HCT116 (cell line): Measurements from ENCODE around the gene FMO5. TPM values are rescaled to one million over a fixed set of nuclear protein-coding genes. Genes with fewer than 3 reads are reported as not detected.

ENCODE experiments used
- ATAC-seq: fragments of 200-7000 bp; cut with Tn5 transposase; 2 replicates; pipeline ENCODE4 v1.9.1; 2020; ENCODE audit warnings: mild to moderate bottlenecking, moderate library complexity
- BruUV-seq: library from RNA; stranded (reverse); fragments of 400-500 nt; replicated peaks from 2 replicates; lab custom pipeline; 2021; lab: Mats Ljungman, UMichigan
- CTCF ChIA-PET: fragments of 300-600 bp; sonication (Branson Sonifier 250); formaldehyde crosslinking; loops from one replicate; lab custom pipeline; 2021; ENCODE audit warnings: antibody characterized with exemption; lab: Charles Lee
- POLR2A ChIA-PET: fragments of 300-600, 350-600 bp; sonication (Branson Sonifier 250); formaldehyde crosslinking; loops from one replicate; lab custom pipeline; 2021; ENCODE audit warnings: antibody characterized with exemption; lab: Charles Lee
- RAD21 ChIA-PET, 2 experiments: fragments of 300-600 bp; sonication (Branson Sonifier 250); formaldehyde crosslinking; loops; one replicate each; lab custom pipeline; 2023; ENCODE audit warnings: low total read pairs in 2 of 2; ENCODE audit not compliant: uncharacterized antibody in 2 of 2, unreplicated experiment in 2 of 2, low non-redundant PET in 1 of 2; lab: Charles Lee
- DNase-seq: peaks from one replicate; pipeline ENCODE4 v3.0.0-alpha.2; 2010; ENCODE audit warnings: low read depth, low spot score
- H2AFZ ChIP-seq: fragments of 200-600 bp; shearing (Covaris generic), sonication (generic); 2 replicates; pipeline ENCODE4 v1.6.1; 2017; ENCODE audit warnings: low read depth, mixed run types, mixed read lengths, antibody characterized with exemption, low read length; ENCODE audit not compliant: poor library complexity, severe bottlenecking
- H3K27ac ChIP-seq: 2 replicates; pipeline ENCODE4 v1.5.1; 2012; ENCODE audit warnings: low read depth, low read length
- H3K27me3 ChIP-seq: fragments of 200-600 bp; sonication (generic); 2 replicates; pipeline ENCODE4 v1.6.1; 2016; ENCODE audit warnings: mixed run types, low read length, mixed read lengths; ENCODE audit not compliant: insufficient read depth
- H3K36me3 ChIP-seq, 2 experiments: fragments of 200-500 bp in 1 of 2; fragments of 200-600 bp in 1 of 2; sonication (Bioruptor generic) in 1 of 2; sonication (generic) in 1 of 2; 2 replicates each; pipeline versions ENCODE4 v1.5.1 to v1.6.1; 2014 to 2016; ENCODE audit warnings: low read length in 2 of 2, inconsistent platforms in 1 of 2, mixed read lengths in 1 of 2, mixed run types in 1 of 2; ENCODE audit not compliant: insufficient read depth in 2 of 2, control insufficient read depth in 1 of 2
- H3K4me1 ChIP-seq, 2 experiments: fragments of 200-600 bp in 1 of 2; sonication (generic) in 1 of 2; 2 replicates each; pipeline versions ENCODE4 v1.5.1 to v1.6.1; 2012 to 2017; ENCODE audit warnings: low read length in 2 of 2, inconsistent platforms in 1 of 2, mild to moderate bottlenecking in 1 of 2, mixed read lengths in 1 of 2, mixed run types in 1 of 2, moderate library complexity in 1 of 2; ENCODE audit not compliant: insufficient read depth in 2 of 2, control insufficient read depth in 1 of 2
- H3K4me2 ChIP-seq: fragments of 200-600 bp; sonication (generic); 2 replicates; pipeline ENCODE4 v1.6.1; 2017; ENCODE audit warnings: mixed run types, low read length, mixed read lengths
- H3K4me3 ChIP-seq, 2 experiments: fragments of 200-600 bp in 1 of 2; sonication (generic) in 1 of 2; replicated peaks in 1 of 2; 2 replicates each; pipeline ENCODE4 v1.5.1; 2011 to 2016; ENCODE audit warnings: low read length in 2 of 2, control low read depth in 1 of 2, low read depth in 1 of 2, mild to moderate bottlenecking in 1 of 2, mixed read lengths in 1 of 2, mixed run types in 1 of 2
- H3K79me2 ChIP-seq: fragments of 200-600 bp; sonication (generic); 2 replicates; pipeline ENCODE4 v1.6.1; 2017; ENCODE audit warnings: mild to moderate bottlenecking, mixed run types, low read length, moderate library complexity, mixed read lengths; ENCODE audit not compliant: insufficient read depth
- H3K9ac ChIP-seq: fragments of 200-600 bp; sonication (generic); 2 replicates; pipeline ENCODE4 v1.6.1; 2016; ENCODE audit warnings: low read length, mixed read lengths
- H3K9me2 ChIP-seq: fragments of 200-600 bp; sonication (generic), shearing (Covaris generic); 2 replicates; pipeline ENCODE4 v1.6.1; 2017; ENCODE audit warnings: mixed run types, mild to moderate bottlenecking, moderate library complexity; ENCODE audit not compliant: insufficient read depth
- H3K9me3 ChIP-seq, 2 experiments: fragments of 200-500 bp in 1 of 2; fragments of 200-600 bp in 1 of 2; sonication (Bioruptor generic) in 1 of 2; sonication (generic) in 1 of 2; 2 replicates each; pipeline ENCODE4 v1.6.1; 2014 to 2017; ENCODE audit warnings: low read length in 2 of 2, mixed read lengths in 2 of 2, inconsistent platforms in 1 of 2, low read depth in 1 of 2, mild to moderate bottlenecking in 1 of 2, mixed run types in 1 of 2, moderate library complexity in 1 of 2; ENCODE audit not compliant: control insufficient read depth in 1 of 2, insufficient read depth in 1 of 2
- H4K20me1 ChIP-seq: fragments of 200-600 bp; sonication (generic), shearing (Covaris generic); 2 replicates; pipeline ENCODE4 v1.6.1; 2017; ENCODE audit warnings: mixed run types, mild to moderate bottlenecking, moderate library complexity; ENCODE audit not compliant: insufficient read depth
- ATF3 ChIP-seq: IDR thresholded peaks from 2 replicates; pipeline ENCODE4 v1.6.1; 2012
- CBX3 ChIP-seq: IDR thresholded peaks from 2 replicates; pipeline ENCODE4 v1.6.1; 2012; ENCODE audit warnings: low read depth
- CEBPB ChIP-seq: IDR thresholded peaks from 2 replicates; pipeline ENCODE4 v1.6.1; 2012; ENCODE audit warnings: low read depth
- CTCF ChIP-seq, 3 experiments: fragments of 200-600 bp in 1 of 3; sonication (generic) in 1 of 3; IDR thresholded peaks in 2 of 3; conservative IDR thresholded peaks in 1 of 3; 2 replicates each; pipeline ENCODE4 v1.5.1; 2012 to 2017; ENCODE audit warnings: low read depth in 2 of 3, low read length in 2 of 3, antibody characterized with exemption in 1 of 3, borderline replicate concordance in 1 of 3, control low read depth in 1 of 3, mild to moderate bottlenecking in 1 of 3, mixed read lengths in 1 of 3, mixed run types in 1 of 3, moderate library complexity in 1 of 3; ENCODE audit not compliant: insufficient read depth in 1 of 3
- EGR1 ChIP-seq: IDR thresholded peaks from 2 replicates; pipeline ENCODE4 v1.6.1; 2012; ENCODE audit warnings: low read depth
- ELF1 ChIP-seq: IDR thresholded peaks from 2 replicates; pipeline ENCODE4 v1.6.1; 2012; ENCODE audit warnings: low read depth, borderline replicate concordance
- EZH2 ChIP-seq: fragments of 200-600 bp; sonication (generic); IDR thresholded peaks from 2 replicates; pipeline ENCODE4 v1.6.1; 2017; ENCODE audit warnings: antibody characterized with exemption, mixed run types
- FOSL1 ChIP-seq: IDR thresholded peaks from 2 replicates; pipeline ENCODE4 v1.6.1; 2012; ENCODE audit warnings: low read depth
- JUND ChIP-seq: IDR thresholded peaks from 2 replicates; pipeline ENCODE4 v1.6.1; 2012
- MAX ChIP-seq: IDR thresholded peaks from 2 replicates; pipeline ENCODE4 v1.6.1; 2012
- POLR2AphosphoS5 ChIP-seq: IDR thresholded peaks from 2 replicates; pipeline ENCODE4 v1.6.1; 2011; ENCODE audit warnings: mild to moderate bottlenecking, low read depth, low read length, moderate library complexity
- RAD21 ChIP-seq: IDR thresholded peaks from 2 replicates; pipeline ENCODE4 v1.6.1; 2012; ENCODE audit warnings: low read depth, mild to moderate bottlenecking
- REST ChIP-seq: IDR thresholded peaks from 2 replicates; pipeline ENCODE4 v1.6.1; 2012; ENCODE audit warnings: low read depth
- SIN3A ChIP-seq: IDR thresholded peaks from 2 replicates; pipeline ENCODE4 v1.6.1; 2012; ENCODE audit warnings: low read depth
- SP1 ChIP-seq: IDR thresholded peaks from 2 replicates; pipeline ENCODE4 v1.6.1; 2012; ENCODE audit warnings: low read depth
- SRF ChIP-seq: IDR thresholded peaks from 2 replicates; pipeline ENCODE4 v1.6.1; 2012; ENCODE audit warnings: low read depth
- TCF7L2 ChIP-seq: IDR thresholded peaks from 2 replicates; pipeline ENCODE4 v1.7.0; 2011; ENCODE audit warnings: borderline replicate concordance, inconsistent platforms; ENCODE audit not compliant: insufficient read depth, insufficient read length; ENCODE audit errors: extremely low read depth
- ZBTB33 ChIP-seq: IDR thresholded peaks from 2 replicates; pipeline ENCODE4 v1.6.1; 2011; ENCODE audit warnings: mild to moderate bottlenecking, low read length, moderate library complexity; ENCODE audit not compliant: insufficient replicate concordance; ENCODE audit errors: extremely low read depth
- ZNF274 ChIP-seq: fragments of 200-500 bp; sonication (Bioruptor generic); IDR thresholded peaks from 2 replicates; pipeline ENCODE4 v1.6.1; 2014; ENCODE audit warnings: mild to moderate bottlenecking, low read depth, low read length, inconsistent platforms
- intact Hi-C: fragments of 100-400 bp; cut with micrococcal nuclease; formaldehyde crosslinking; loops from 2 replicates; pipeline ENCODE4 v1.10.0; 2022
- total RNA-seq: library from RNA; stranded (reverse); gene quantifications from one replicate; pipeline ENCODE4 v1.2.1, GENCODE V29; 2021; ENCODE audit not compliant: unreplicated experiment

Gene FMO5
- total RNA-seq, 1 experiment from 2014 or later: 0.27 TPM

GRCh38 chr1:147267711-147268110 lies 42.6 kb upstream of the FMO5 start:
- BruUV-seq: no TSS peak
- Histone ChIP-seq H3K9me3 (no peaks in the 10 kb centered on the region), H3K9me2 (no peaks in the 10 kb centered on the region), H3K79me2 (no peaks in the 10 kb centered on the region), H2AFZ (no peak overlapping the region), H4K20me1 (no peaks in the 10 kb centered on the region), H3K4me1 (no peaks in the 10 kb centered on the region), H3K4me3 (no peak overlapping the region), H3K9ac (no peak overlapping the region), H3K27ac (no peak overlapping the region), H3K4me2 (no peak overlapping the region), H3K27me3 (no peaks in the 10 kb centered on the region), H3K36me3 (peaks cover 43 to 44% of the 10 kb centered on the region in 2 experiments)
- ChIA-PET POLR2A (no interaction called here), RAD21 (no interaction called here), CTCF (no interaction called here)
- DNase-seq (no peak), ATAC-seq (no peak)
- no peak for TF ChIP-seq CBX3
- TF ChIP-seq ZNF274: no peak
- TF ChIP-seq FOSL1: no peak
- no peak for TF ChIP-seq SP1
- TF ChIP-seq POLR2AphosphoS5: no peak
- TF ChIP-seq ZBTB33: no peak
- no peak for TF ChIP-seq JUND
- TF ChIP-seq REST: no peak
- no peak for TF ChIP-seq RAD21
- TF ChIP-seq EGR1: no peak
- TF ChIP-seq SIN3A: no peak
- TF ChIP-seq CEBPB: no peak
- no peak for TF ChIP-seq TCF7L2
- no peak for TF ChIP-seq ELF1
- no peak for TF ChIP-seq MAX
- TF ChIP-seq CTCF (IDR thresholded peaks at IDR 0.05 in 2 of 3, conservative IDR thresholded peaks at IDR 0.05 in 1 of 3; ENCODE audit: borderline replicate concordance in 1 of 3, insufficient read depth in 1 of 3, low read depth in 2 of 3, low read length in 2 of 3): no peak
- TF ChIP-seq SRF: no peak
- TF ChIP-seq EZH2: no peak
- TF ChIP-seq ATF3: no peak
- intact Hi-C loops: no loop called here
